NB4 (cell line): Measurements from ENCODE around the gene APOL2.
A peak's percentile ranks its signal among the peaks of the same experiment; 100 is the strongest.
"Not testable (repeated sequence)": the region's sequence is repeated elsewhere in the genome, so short reads cannot be mapped to it uniquely, and the experiment has no call there.

Experiments used
- DNase-seq: peaks from one replicate; pipeline ENCODE4 v3.0.0; 2010; ENCODE audit warnings: low read depth
- H3K4me3 ChIP-seq: one replicate; pipeline ENCODE4 v1.5.1; 2011; ENCODE audit warnings: mild to moderate bottlenecking, low read depth, low read length, moderate library complexity
- CTCF ChIP-seq: IDR thresholded peaks from one replicate; pipeline ENCODE4 v1.5.1; 2012; ENCODE audit warnings: low read depth, low read length
- MAX ChIP-seq: IDR thresholded peaks from 2 replicates; pipeline ENCODE4 v1.6.1; 2011; ENCODE audit warnings: low read depth, low read length
- MYC ChIP-seq: IDR thresholded peaks from 2 replicates; pipeline ENCODE4 v1.6.1; 2011; ENCODE audit warnings: low read depth, low read length
- POLR2A ChIP-seq: IDR thresholded peaks from 2 replicates; pipeline ENCODE4 v1.6.1; 2011; ENCODE audit warnings: mild to moderate bottlenecking; ENCODE audit not compliant: insufficient read length; ENCODE audit errors: extremely low read depth

APOL2 gene

DNA sequence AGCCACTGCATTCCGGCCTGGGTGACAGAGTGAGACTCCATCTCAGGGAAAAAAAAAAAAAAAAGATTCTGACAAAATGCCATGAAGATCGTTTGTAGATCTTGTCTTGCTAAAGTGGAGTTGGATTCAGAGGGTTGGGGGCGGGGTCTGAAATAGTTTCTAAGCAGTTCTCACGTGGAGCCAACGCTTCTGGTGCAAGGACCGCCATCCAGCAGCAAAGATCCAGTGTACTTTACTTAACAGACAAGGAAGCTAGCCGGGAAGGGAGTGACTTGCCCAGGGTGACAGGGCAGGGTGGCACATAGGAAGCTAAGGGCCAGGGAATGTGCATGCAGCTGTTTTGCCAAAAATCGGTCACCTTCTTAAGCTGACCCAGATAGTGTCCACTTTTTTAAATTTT lies 41.1 kb upstream of the APOL2 start:
- no peak for TF ChIP-seq POLR2A
- TF ChIP-seq MAX = no peak
- no peak for TF ChIP-seq CTCF
- TF ChIP-seq MYC = no peak
- DNase-seq = no peak
- H3K4me3 ChIP-seq = no peak overlapping the region

- TF ChIP-seq CTCF = no peak
- TF ChIP-seq POLR2A = no peak
- TF ChIP-seq MAX = peak; percentile 41; the same call in 1 of the 2 replicates
- peak; percentile 28; the same call in 1 of the 2 replicates for TF ChIP-seq MYC
- peak; percentile 66 for DNase-seq
- no peak overlapping the region for H3K4me3 ChIP-seq
Observed at GRCh38 chr22:36279219-36279666, 39.9 kb upstream of the APOL2 start.

- DNase-seq = peak; percentile 74
- no peak overlapping the region for H3K4me3 ChIP-seq
- TF ChIP-seq CTCF (peak; percentile 74), POLR2A (no peak), MAX (no peak)
Observed at GRCh38 chr22:36277482-36278291, 38.4 kb upstream of the APOL2 start.

- TF ChIP-seq POLR2A (no peak), MAX (no peak), CTCF (no peak), MYC (no peak)
- no peak for DNase-seq
- H3K4me3 ChIP-seq = no peak overlapping the region
Observed at GRCh38 chr22:36274531-36274930, 35.2 kb upstream of the APOL2 start.

DNA sequence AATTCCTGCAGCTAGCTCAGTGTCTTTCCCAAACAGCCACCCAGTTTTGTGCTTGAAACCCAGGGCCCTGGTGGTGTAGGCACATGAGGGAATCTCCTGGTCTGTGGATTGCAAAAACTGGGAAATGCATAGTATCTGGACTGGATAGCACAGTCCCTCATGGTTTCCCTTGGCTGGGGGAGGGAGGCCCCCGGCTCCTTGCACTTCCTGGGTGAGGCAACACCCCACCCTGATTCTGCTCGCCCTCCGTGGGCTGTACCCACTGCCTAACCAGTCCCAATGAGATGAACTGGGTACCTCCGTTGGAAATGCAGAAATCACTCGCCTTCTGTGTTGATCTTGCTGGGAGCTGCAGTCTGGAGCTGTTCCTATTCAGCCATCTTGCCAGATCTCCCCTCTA lies 32.6 kb upstream of the APOL2 start:
- not testable (repeated sequence) for DNase-seq, H3K4me3 ChIP-seq

DNA sequence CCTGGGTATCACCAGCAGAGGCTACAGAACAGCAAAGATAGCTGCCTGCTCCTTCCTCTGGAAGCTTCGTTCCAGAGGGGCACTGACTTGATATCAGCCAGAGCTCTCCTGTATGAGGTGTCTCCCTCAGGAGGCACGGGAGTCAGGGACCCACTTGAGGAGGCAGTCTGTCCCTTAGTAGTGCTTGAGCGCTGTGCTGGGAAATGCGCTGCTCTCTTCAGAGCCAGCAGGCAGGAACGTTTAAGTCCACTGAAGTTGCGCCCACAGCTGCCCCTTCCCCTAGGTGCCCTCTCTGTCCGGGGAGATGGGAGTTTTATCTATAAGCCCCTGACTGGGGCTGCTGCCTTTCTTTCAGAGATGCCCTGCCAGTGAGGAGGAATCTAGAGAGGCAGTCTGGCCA lies 31.9 kb upstream of the APOL2 start:
- not testable (repeated sequence) for DNase-seq, H3K4me3 ChIP-seq

- TF ChIP-seq MAX (no peak), CTCF (no peak), POLR2A (no peak), MYC (no peak)
- no peak for DNase-seq
- H3K4me3 ChIP-seq = no peak overlapping the region
Observed at GRCh38 chr22:36267896-36268485, 28.7 kb upstream of the APOL2 start.
